ENCODE measurements around the gene AREG. TPM values are rescaled to one million over a fixed set of nuclear protein-coding genes. Genes with fewer than 3 reads are reported as not detected.

Gene AREG
- total and polyA plus RNA-seq, 9 of the 15 experiments (the other 6 are each of a cell fraction or from before 2014, with no cell fraction given) = 1.4 to 7.7 (median 5.4) TPM

GRCh38 chr4:74504212-74504611 is 59.3 kb downstream of the AREG start:
- H3K4me2 ChIP-seq (ENCODE audit: insufficient read depth, low read length) = no peak overlapping the region
- H3K27me3 ChIP-seq (ENCODE audit: control insufficient read depth in 2 of 2, insufficient read depth in 2 of 2, low read length in 2 of 2) = no peaks in the 10 kb centered on the region
- no peak for FAIRE-seq
- no peak overlapping the region for H3K4me3 ChIP-seq
- H4K20me1 ChIP-seq (replicated peaks; ENCODE audit: control insufficient read depth, insufficient read depth, low read length) = no peaks in the 10 kb centered on the region
- no TSS peak for BruUV-seq (replicated peaks)
- no peak for DNase-seq (ENCODE audit: extremely low read depth in 1 of 4, low spot score in 3 of 4)
- no peaks in the 10 kb centered on the region; a peak in 2 of 5 replicates for H3K4me1 ChIP-seq (replicated peaks in 1 of 2; ENCODE audit: control insufficient read depth in 2 of 2, insufficient read depth in 2 of 2, low read length in 2 of 2)
- no peaks in the 10 kb centered on the region for H3K9me1 ChIP-seq (ENCODE audit: control insufficient read depth, insufficient read depth, low read length)
- in situ Hi-C loops (cut with MboI) = no loop called here
- no peaks in the 10 kb centered on the region; the same call in 2 of the 3 replicates for H3K36me3 ChIP-seq (ENCODE audit: control insufficient read depth, insufficient read depth, low read length)
- H2AFZ ChIP-seq (ENCODE audit: low read depth, low read length) = no peak overlapping the region
- H3K9ac ChIP-seq (ENCODE audit: insufficient read depth in 1 of 2, low read depth in 2 of 2, low read length in 2 of 2) = no peak overlapping the region
- WGBS (ENCODE audit: insufficient coverage, low coverage, missing lambda C conversion rate) = 90% methylated on average over 1 of the region's 1 CpG
- no peak overlapping the region for H3K27ac ChIP-seq (ENCODE audit: extremely low read depth, low read depth, low read length)
- ChIA-PET CTCF (ENCODE audit: low intra/inter-chr PET ratio) (no interaction called here), POLR2A (no interaction called here)
- H3K9me3 ChIP-seq (replicated peaks; ENCODE audit: control insufficient read depth, insufficient read depth, low read depth, low read length) = no peaks in the 10 kb centered on the region
- no peak for ATAC-seq
- no peaks in the 10 kb centered on the region for H3K79me2 ChIP-seq (ENCODE audit: control insufficient read depth, insufficient read depth, low read length)
- TF ChIP-seq SRF (CRISPR knock-in tag; IDR thresholded peaks at IDR 0.05) (no peak), L3MBTL2 (IDR thresholded peaks at IDR 0.05) (no peak), MTA3 (IDR thresholded peaks at IDR 0.05; ENCODE audit: borderline replicate concordance) (no peak), POLR2AphosphoS2 (IDR thresholded peaks at IDR 0.05; ENCODE audit: low read length) (no peak), ZC3H8 (IDR thresholded peaks at IDR 0.05) (no peak), ELF4 (CRISPR knock-in tag; IDR thresholded peaks at IDR 0.05) (no peak), CBFB (CRISPR knock-in tag; IDR thresholded peaks at IDR 0.05) (no peak), ZSCAN29 (IDR thresholded peaks at IDR 0.05) (no peak), SOX6 (IDR thresholded peaks at IDR 0.05) (no peak), ZNF134 (CRISPR knock-in tag; conservative IDR thresholded peaks at IDR 0.05) (no peak), THRB (CRISPR knock-in tag; conservative IDR thresholded peaks at IDR 0.05) (no peak)
- TF ChIP-seq, protein P1, sequence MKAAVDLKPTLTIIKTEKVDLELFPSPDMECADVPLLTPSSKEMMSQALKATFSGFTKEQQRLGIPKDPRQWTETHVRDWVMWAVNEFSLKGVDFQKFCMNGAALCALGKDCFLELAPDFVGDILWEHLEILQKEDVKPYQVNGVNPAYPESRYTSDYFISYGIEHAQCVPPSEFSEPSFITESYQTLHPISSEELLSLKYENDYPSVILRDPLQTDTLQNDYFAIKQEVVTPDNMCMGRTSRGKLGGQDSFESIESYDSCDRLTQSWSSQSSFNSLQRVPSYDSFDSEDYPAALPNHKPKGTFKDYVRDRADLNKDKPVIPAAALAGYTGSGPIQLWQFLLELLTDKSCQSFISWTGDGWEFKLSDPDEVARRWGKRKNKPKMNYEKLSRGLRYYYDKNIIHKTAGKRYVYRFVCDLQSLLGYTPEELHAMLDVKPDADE (conservative IDR thresholded peaks at IDR 0.05; ENCODE audit: control insufficient read depth, low read depth, low read length) = no peak
- intact Hi-C loops (cut with micrococcal nuclease) = no loop called here

Other genes starting within 250 kb of the AREG start
- gene EPGN, start 136.7 kb upstream of the AREG start, total RNA-seq (2014; rRNA removed) = not detected in 2 replicates
- not detected in 2 replicates for gene EPGN, start 136.7 kb upstream of the AREG start, total RNA-seq (2014; rRNA removed; fragmentation: Illumina TruSeq; extraction: Trizol)
- gene EPGN, start 136.7 kb upstream of the AREG start, total RNA-seq (2015; rRNA removed; fragmentation: Illumina TruSeq; extraction: Trizol) = not detected in 2 replicates
- not detected in 2 replicates for gene EPGN, start 136.7 kb upstream of the AREG start, total RNA-seq (2021)
- not detected in 2 replicates for gene EPGN, start 136.7 kb upstream of the AREG start, polyA plus RNA-seq (2011; rRNA removed)
- not detected in 2 replicates for gene EPGN, start 136.7 kb upstream of the AREG start, polyA plus RNA-seq (2014; fragmentation: Illumina TruSeq; extraction: Trizol)
- under 1 TPM; 0.10 to 0.56 TPM for gene EPGN, start 136.7 kb upstream of the AREG start, polyA plus RNA-seq (2014; fragmentation: Nextera tagmentation; extraction: Ambion mirVana)
- gene EPGN, start 136.7 kb upstream of the AREG start, polyA plus RNA-seq (2014; rRNA removed) = not detected in 2 replicates
- 2.5 and 3.9 TPM in 2 replicates for gene EREG, start 80.0 kb upstream of the AREG start, total RNA-seq (2014; rRNA removed)
- gene EREG, start 80.0 kb upstream of the AREG start, total RNA-seq (2014; rRNA removed; fragmentation: Illumina TruSeq; extraction: Trizol) = 5.0 and 7.3 TPM in 2 replicates
- 2.4 and 2.6 TPM in 2 replicates for gene EREG, start 80.0 kb upstream of the AREG start, total RNA-seq (2015; rRNA removed; fragmentation: Illumina TruSeq; extraction: Trizol)
- 2.9 and 4.5 TPM in 2 replicates for gene EREG, start 80.0 kb upstream of the AREG start, total RNA-seq (2021)
- 2.7 and 7.2 TPM in 2 replicates for gene EREG, start 80.0 kb upstream of the AREG start, polyA plus RNA-seq (2011; rRNA removed)
- gene EREG, start 80.0 kb upstream of the AREG start, polyA plus RNA-seq (2014; fragmentation: Illumina TruSeq; extraction: Trizol) = 2.3 and 4.5 TPM in 2 replicates
- 1 to 10 TPM in 1 of 2 experiments, under 1 TPM in 1; 0.97 to 1.2 TPM for gene EREG, start 80.0 kb upstream of the AREG start, polyA plus RNA-seq (2014; fragmentation: Nextera tagmentation; extraction: Ambion mirVana)
- 1.5 and 3.1 TPM in 2 replicates for gene EREG, start 80.0 kb upstream of the AREG start, polyA plus RNA-seq (2014; rRNA removed)

Measured in K562 (cell line).